HepG2 (cell line): ENCODE data around the gene HEXD. TPM values are rescaled to one million over a fixed set of nuclear protein-coding genes. Genes with fewer than 3 reads are reported as not detected.
A peak's percentile ranks its signal among the peaks of the same experiment; 100 is the strongest.

Experiments used
- ATF7-NPFF ChIP-seq: sonication (generic); formaldehyde crosslinking; IDR thresholded peaks from 2 replicates; pipeline ENCODE4 v1.8.1; 2023; ENCODE audit warnings: mild to moderate bottlenecking, low read depth, missing genetic modification reagents, moderate library complexity
- FOXA3 ChIP-seq: IDR thresholded peaks from 2 replicates; pipeline ENCODE4 v1.6.1; 2016; ENCODE audit warnings: missing genetic modification reagents, missing compliant biosample characterization
- KLF6 ChIP-seq: IDR thresholded peaks from 2 replicates; pipeline ENCODE4 v1.8.0; 2016; ENCODE audit warnings: missing biosample characterization, missing genetic modification reagents
- KMT2A ChIP-seq: sonication (generic); formaldehyde crosslinking; IDR thresholded peaks from 2 replicates; pipeline ENCODE4 v1.4.0; 2020; ENCODE audit warnings: missing genetic modification reagents
- MEIS2 ChIP-seq: sonication (generic); formaldehyde crosslinking; IDR thresholded peaks from 2 replicates; pipeline ENCODE4 v1.9.0; 2021; ENCODE audit warnings: mild to moderate bottlenecking, missing genetic modification reagents
- NFYC ChIP-seq: IDR thresholded peaks from 2 replicates; pipeline ENCODE4 v1.6.1; 2016; ENCODE audit warnings: missing genetic modification reagents, missing compliant biosample characterization
- PLRG1 ChIP-seq: fragments of 450-650 bp; conservative IDR thresholded peaks from 2 replicates; pipeline ENCODE4 v1.6.1; 2016
- POGZ ChIP-seq: sonication (generic); formaldehyde crosslinking; IDR thresholded peaks from 2 replicates; pipeline ENCODE4 v1.4.0; 2020; ENCODE audit warnings: mild to moderate bottlenecking, missing genetic modification reagents
- ZNF143 ChIP-seq: sonication (generic); formaldehyde crosslinking; IDR thresholded peaks from 2 replicates; pipeline ENCODE4 v1.4.0; 2020; ENCODE audit warnings: missing genetic modification reagents
- ZNF350 ChIP-seq: sonication (generic); formaldehyde crosslinking; IDR thresholded peaks from 2 replicates; pipeline ENCODE4 v1.4.0; 2020; ENCODE audit warnings: mild to moderate bottlenecking, low read depth, missing genetic modification reagents, borderline replicate concordance
- ZNF547 ChIP-seq: sonication (generic); formaldehyde crosslinking; IDR thresholded peaks from 2 replicates; pipeline ENCODE4 v1.5.1; 2020; ENCODE audit warnings: mild to moderate bottlenecking, missing genetic modification reagents
- polyA plus RNA-seq, 8 experiments: library from polyadenylated mRNA; depleted of rRNA in 3 of 8; stranded (reverse) in 7 of 8; unstranded in 1 of 8; fragments of >200 nt; fragmentation: Illumina TruSeq in 4 of 8; extraction: Trizol in 4 of 8; gene quantifications; 2 replicates each; pipeline versions ENCODE4 v1.2.1 to v1.2.3, GENCODE V29; 2011 to 2016; ENCODE audit warnings: low read depth in 4 of 8, missing spikeins in 1 of 8, mixed read lengths in 1 of 8; ENCODE audit not compliant: insufficient read depth in 1 of 8
- total RNA-seq, 5 experiments: library from RNA; depleted of rRNA; stranded (reverse); fragments of >200 nt; fragmentation: Illumina TruSeq; extraction: Trizol; gene quantifications; 2 replicates each; pipeline ENCODE4 v1.2.3, GENCODE V29; 2016; ENCODE audit warnings: low read depth in 1 of 5
- TF ChIP-seq, protein P1 (sequence below): sonication (generic); formaldehyde crosslinking; IDR thresholded peaks from 2 replicates; pipeline ENCODE4 v1.8.0; 2022; ENCODE audit warnings: mild to moderate bottlenecking, missing genetic modification reagents, moderate library complexity
- TF ChIP-seq, protein P2 (sequence below): sonication (generic); formaldehyde crosslinking; IDR thresholded peaks from 2 replicates; pipeline ENCODE4 v1.5.0; 2020; ENCODE audit warnings: mild to moderate bottlenecking, missing genetic modification reagents, borderline replicate concordance
- TF ChIP-seq, protein P3 (sequence below): sonication (generic); formaldehyde crosslinking; IDR thresholded peaks from 2 replicates; pipeline ENCODE4 v1.8.1; 2022; ENCODE audit warnings: low read depth, mild to moderate bottlenecking, missing genetic modification reagents
- TF ChIP-seq, protein P4 (sequence below): sonication (generic); formaldehyde crosslinking; IDR thresholded peaks from 2 replicates; pipeline ENCODE4 v1.4.0; 2020; ENCODE audit warnings: missing genetic modification reagents
- TF ChIP-seq, protein P5 (sequence below), 2 experiments: fragments of 450-650 bp in 1 of 2; sonication (generic) in 1 of 2; formaldehyde crosslinking; IDR thresholded peaks; 2 replicates each; pipeline versions ENCODE4 v1.5.0 to v1.8.0; 2020 to 2022; ENCODE audit warnings: mild to moderate bottlenecking in 1 of 2, missing genetic modification reagents in 1 of 2
- TF ChIP-seq, protein P6 (sequence below): sonication (generic); formaldehyde crosslinking; IDR thresholded peaks from 2 replicates; pipeline ENCODE4 v1.5.0; 2020; ENCODE audit warnings: mild to moderate bottlenecking, missing genetic modification reagents

The HEXD gene
- total and polyA plus RNA-seq, 2 of the 13 experiments (the other 11 are each of a cell fraction or from before 2014, with no cell fraction given), result 22.3 to 41.8 TPM

DNA sequence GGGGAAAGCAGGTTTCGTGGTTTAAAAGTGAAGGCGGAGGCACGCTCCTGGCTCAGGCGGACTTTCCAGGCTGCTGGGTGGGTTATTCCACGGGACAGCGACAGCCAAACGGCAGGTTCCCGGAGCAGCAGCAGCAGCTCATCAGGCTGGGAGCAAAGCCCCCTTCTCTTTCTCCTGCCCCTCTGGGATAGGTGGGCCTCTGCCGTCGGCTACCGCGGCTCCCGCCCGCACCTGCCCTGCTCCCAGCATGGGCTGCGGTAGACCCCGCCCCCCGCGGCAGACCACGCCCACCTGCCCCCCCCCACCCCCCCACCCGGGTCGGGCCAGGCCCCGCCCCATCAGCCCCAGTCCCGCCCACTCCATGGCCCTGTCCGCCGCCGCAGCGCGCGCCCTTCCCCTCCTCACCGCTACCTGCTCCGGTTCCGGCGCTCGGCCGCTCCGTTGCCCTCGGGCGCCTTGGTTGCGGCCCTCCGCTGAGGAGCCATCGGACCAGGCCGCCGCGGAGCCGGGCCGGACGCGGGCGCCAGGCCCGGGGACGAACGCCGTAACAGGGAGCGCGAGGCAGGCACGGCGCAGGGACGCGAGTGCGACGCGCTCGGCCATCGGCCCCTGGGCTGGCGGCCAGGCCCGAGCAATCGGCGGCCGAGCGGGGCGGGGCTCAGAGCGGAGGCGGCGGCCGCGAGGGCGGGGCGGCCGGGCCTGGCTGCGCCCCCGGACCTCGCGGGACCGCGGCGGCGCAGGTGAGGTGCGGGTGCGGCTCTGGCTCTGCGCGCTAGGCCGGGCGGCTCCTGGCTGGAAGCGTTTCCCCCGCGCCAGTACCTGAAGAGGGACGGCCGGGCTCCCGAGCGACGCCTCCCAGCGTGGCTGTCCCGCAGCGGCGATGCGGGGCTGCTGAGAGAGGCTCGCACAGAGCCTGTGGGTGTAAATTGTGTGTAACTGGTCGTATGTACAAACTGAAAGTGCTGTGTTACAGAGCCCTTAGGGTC lies at the start of gene HEXD, which contains the start of gene OGFOD3 (continued):
- TF ChIP-seq, protein P1, sequence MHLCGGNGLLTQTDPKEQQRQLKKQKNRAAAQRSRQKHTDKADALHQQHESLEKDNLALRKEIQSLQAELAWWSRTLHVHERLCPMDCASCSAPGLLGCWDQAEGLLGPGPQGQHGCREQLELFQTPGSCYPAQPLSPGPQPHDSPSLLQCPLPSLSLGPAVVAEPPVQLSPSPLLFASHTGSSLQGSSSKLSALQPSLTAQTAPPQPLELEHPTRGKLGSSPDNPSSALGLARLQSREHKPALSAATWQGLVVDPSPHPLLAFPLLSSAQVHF (CRISPR knock-in tag), result peak; percentile 72; the same call in 1 of the 2 replicates
- TF ChIP-seq ZNF547 (CRISPR knock-in tag) (peak; percentile 80; the same call in 1 of the 2 replicates), ATF7-NPFF (peak; percentile 93), ZNF143 (CRISPR knock-in tag) (no peak), POGZ (CRISPR knock-in tag) (no peak), NFYC (CRISPR knock-in tag) (no peak), FOXA3 (CRISPR knock-in tag) (peak; percentile 28; the same call in 1 of the 2 replicates), ZNF350 (CRISPR knock-in tag) (no peak), PLRG1 (no peak), KMT2A (peak; percentile 85), KLF6 (peak; percentile 93), MEIS2 (peak; percentile 83)
- TF ChIP-seq, protein P2, sequence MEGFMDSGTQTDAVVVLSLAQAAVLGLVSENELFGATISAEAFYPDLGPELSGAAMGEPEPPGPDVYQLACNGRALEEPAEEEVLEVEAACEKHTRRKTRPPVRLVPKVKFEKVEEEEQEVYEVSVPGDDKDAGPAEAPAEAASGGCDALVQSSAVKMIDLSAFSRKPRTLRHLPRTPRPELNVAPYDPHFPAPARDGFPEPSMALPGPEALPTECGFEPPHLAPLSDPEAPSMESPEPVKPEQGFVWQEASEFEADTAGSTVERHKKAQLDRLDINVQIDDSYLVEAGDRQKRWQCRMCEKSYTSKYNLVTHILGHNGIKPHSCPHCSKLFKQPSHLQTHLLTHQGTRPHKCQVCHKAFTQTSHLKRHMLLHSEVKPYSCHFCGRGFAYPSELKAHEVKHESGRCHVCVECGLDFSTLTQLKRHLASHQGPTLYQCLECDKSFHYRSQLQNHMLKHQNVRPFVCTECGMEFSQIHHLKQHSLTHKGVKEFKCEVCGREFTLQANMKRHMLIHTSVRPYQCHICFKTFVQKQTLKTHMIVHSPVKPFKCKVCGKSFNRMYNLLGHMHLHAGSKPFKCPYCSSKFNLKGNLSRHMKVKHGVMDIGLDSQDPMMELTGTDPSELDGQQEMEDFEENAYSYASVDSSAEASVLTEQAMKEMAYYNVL (CRISPR knock-in tag), result peak; percentile 64
- TF ChIP-seq, protein P3, sequence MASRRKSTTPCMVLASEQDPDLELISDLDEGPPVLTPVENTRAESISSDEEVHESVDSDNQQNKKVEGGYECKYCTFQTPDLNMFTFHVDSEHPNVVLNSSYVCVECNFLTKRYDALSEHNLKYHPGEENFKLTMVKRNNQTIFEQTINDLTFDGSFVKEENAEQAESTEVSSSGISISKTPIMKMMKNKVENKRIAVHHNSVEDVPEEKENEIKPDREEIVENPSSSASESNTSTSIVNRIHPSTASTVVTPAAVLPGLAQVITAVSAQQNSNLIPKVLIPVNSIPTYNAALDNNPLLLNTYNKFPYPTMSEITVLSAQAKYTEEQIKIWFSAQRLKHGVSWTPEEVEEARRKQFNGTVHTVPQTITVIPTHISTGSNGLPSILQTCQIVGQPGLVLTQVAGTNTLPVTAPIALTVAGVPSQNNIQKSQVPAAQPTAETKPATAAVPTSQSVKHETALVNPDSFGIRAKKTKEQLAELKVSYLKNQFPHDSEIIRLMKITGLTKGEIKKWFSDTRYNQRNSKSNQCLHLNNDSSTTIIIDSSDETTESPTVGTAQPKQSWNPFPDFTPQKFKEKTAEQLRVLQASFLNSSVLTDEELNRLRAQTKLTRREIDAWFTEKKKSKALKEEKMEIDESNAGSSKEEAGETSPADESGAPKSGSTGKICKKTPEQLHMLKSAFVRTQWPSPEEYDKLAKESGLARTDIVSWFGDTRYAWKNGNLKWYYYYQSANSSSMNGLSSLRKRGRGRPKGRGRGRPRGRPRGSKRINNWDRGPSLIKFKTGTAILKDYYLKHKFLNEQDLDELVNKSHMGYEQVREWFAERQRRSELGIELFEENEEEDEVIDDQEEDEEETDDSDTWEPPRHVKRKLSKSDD (CRISPR knock-in tag), result 0 out of 2 replicates have a peak, but pooled peaks have one; percentile 55
- TF ChIP-seq, protein P4, sequence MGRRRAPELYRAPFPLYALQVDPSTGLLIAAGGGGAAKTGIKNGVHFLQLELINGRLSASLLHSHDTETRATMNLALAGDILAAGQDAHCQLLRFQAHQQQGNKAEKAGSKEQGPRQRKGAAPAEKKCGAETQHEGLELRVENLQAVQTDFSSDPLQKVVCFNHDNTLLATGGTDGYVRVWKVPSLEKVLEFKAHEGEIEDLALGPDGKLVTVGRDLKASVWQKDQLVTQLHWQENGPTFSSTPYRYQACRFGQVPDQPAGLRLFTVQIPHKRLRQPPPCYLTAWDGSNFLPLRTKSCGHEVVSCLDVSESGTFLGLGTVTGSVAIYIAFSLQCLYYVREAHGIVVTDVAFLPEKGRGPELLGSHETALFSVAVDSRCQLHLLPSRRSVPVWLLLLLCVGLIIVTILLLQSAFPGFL (CRISPR knock-in tag), result 0 out of 2 replicates have a peak, but pooled peaks have one; percentile 33
- TF ChIP-seq, protein P5, sequence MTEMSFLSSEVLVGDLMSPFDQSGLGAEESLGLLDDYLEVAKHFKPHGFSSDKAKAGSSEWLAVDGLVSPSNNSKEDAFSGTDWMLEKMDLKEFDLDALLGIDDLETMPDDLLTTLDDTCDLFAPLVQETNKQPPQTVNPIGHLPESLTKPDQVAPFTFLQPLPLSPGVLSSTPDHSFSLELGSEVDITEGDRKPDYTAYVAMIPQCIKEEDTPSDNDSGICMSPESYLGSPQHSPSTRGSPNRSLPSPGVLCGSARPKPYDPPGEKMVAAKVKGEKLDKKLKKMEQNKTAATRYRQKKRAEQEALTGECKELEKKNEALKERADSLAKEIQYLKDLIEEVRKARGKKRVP (CRISPR knock-in tag; IDR thresholded peaks at IDR 0.05), result no peak
- TF ChIP-seq, protein P6, sequence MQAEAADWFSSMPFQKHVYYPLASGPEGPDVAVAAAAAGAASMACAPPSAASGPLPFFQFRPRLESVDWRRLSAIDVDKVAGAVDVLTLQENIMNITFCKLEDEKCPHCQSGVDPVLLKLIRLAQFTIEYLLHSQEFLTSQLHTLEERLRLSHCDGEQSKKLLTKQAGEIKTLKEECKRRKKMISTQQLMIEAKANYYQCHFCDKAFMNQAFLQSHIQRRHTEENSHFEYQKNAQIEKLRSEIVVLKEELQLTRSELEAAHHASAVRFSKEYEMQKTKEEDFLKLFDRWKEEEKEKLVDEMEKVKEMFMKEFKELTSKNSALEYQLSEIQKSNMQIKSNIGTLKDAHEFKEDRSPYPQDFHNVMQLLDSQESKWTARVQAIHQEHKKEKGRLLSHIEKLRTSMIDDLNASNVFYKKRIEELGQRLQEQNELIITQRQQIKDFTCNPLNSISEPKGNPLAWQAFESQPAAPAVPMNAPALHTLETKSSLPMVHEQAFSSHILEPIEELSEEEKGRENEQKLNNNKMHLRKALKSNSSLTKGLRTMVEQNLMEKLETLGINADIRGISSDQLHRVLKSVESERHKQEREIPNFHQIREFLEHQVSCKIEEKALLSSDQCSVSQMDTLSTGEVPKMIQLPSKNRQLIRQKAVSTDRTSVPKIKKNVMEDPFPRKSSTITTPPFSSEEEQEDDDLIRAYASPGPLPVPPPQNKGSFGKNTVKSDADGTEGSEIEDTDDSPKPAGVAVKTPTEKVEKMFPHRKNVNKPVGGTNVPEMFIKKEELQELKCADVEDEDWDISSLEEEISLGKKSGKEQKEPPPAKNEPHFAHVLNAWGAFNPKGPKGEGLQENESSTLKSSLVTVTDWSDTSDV (CRISPR knock-in tag), result no peak
